WERI-Rb-1 (cell line): ENCODE data around the gene RAE1.

Experiments used
- DNase-seq: peaks from one replicate; pipeline ENCODE4 v3.0.0-alpha.2; 2020
- H3K27ac ChIP-seq: fragments of 250-450 bp; sonication (Bioruptor Pico); 2 replicates; pipeline ENCODE4 v1.5.1; 2020; ENCODE audit warnings: mild to moderate bottlenecking, moderate library complexity
- H3K27me3 ChIP-seq: fragments of 250-450 bp; sonication (Bioruptor Pico); 2 replicates; pipeline ENCODE4 v1.5.1; 2021; ENCODE audit warnings: mild to moderate bottlenecking, low read depth, moderate library complexity; ENCODE audit not compliant: insufficient read depth, severe bottlenecking
- H3K36me3 ChIP-seq: fragments of 250-450 bp; sonication (Bioruptor Pico); 2 replicates; pipeline ENCODE4 v1.5.1; 2020; ENCODE audit warnings: mild to moderate bottlenecking, moderate library complexity
- H3K4me3 ChIP-seq: 2 replicates; pipeline ENCODE4 v1.5.1; 2011; ENCODE audit warnings: low read depth, mild to moderate bottlenecking, control low read depth, low read length
- H3K9me3 ChIP-seq: fragments of 250-450 bp; sonication (Bioruptor Pico); 2 replicates; pipeline ENCODE4 v1.5.1; 2021; ENCODE audit warnings: mild to moderate bottlenecking, moderate library complexity; ENCODE audit not compliant: severe bottlenecking
- TF ChIP-seq, protein P1 (sequence below): IDR thresholded peaks from 2 replicates; pipeline ENCODE4 v1.5.1; 2011; ENCODE audit warnings: low read depth, mild to moderate bottlenecking, control low read depth, inconsistent platforms, low read length

The RAE1 gene

DNA sequence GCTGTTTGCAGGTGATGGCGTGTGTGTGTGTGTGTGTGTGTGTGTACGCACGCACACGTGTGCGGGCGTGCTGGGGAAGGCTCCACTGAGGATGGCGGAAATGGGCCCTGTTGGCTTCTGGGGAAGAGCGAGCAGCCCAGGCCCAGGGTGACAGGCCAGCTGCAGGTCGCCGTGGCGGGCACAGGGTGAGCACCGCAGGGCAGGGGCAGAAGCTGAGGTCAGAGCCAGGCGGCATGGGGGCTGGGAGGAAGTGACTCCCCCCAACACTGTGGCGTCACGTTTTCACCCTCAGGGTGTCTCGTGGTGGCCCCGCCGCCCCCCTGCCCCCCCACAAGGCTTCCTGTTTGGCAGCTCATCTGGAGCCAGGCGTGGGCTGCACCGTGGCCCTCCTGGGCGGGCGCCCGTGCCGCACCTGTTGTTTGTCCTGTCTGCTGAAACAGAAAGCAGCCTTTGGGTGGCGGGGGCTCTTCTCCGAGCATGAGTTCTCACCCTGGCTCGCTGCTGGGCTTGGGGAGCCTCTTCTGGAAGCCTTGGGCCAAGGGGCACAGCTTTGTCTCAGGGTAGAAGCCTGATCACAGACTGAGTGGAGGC is 47.3 kb downstream of the RAE1 start:
- Histone ChIP-seq H3K27ac (no peak overlapping the region), H3K27me3 (no peaks in the 10 kb centered on the region), H3K4me3 (no peak overlapping the region), H3K36me3 (peaks cover 48% of the 10 kb centered on the region), H3K9me3 (no peaks in the 10 kb centered on the region)
- no peak for DNase-seq
- TF ChIP-seq, protein P1, sequence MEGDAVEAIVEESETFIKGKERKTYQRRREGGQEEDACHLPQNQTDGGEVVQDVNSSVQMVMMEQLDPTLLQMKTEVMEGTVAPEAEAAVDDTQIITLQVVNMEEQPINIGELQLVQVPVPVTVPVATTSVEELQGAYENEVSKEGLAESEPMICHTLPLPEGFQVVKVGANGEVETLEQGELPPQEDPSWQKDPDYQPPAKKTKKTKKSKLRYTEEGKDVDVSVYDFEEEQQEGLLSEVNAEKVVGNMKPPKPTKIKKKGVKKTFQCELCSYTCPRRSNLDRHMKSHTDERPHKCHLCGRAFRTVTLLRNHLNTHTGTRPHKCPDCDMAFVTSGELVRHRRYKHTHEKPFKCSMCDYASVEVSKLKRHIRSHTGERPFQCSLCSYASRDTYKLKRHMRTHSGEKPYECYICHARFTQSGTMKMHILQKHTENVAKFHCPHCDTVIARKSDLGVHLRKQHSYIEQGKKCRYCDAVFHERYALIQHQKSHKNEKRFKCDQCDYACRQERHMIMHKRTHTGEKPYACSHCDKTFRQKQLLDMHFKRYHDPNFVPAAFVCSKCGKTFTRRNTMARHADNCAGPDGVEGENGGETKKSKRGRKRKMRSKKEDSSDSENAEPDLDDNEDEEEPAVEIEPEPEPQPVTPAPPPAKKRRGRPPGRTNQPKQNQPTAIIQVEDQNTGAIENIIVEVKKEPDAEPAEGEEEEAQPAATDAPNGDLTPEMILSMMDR, result no peak

DNA sequence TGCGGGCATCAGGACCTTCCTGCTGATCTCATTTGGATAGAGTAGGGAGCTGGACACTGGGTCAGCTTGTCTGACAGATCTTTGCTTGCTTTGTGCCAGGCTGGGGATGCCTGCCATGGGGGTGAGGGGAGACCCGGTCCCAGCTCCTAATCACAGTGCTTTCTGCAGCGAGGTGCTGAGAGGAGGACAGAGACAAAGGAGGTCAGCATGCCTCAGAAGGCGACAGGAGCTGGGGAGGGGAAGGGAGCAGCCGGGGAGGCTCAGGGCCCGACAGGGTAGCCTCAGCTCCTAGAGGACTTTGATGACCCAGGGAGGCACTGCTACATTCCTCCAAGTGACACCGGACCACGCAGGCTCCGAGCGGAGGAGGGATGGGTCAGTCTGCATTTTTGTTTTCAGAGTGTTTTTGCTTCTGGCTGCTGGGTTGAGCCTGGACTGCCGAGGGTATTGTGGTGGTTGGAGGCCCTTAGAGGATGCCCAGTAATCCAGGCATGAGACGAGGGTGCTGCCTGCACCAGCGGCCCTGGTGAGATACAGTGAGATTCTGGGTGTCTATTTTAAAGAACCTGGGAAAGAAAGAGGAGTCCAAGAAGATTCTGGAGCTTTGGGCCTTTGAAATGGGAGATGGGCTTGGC is 48.0 kb downstream of the RAE1 start:
- no peak for DNase-seq
- Histone ChIP-seq H3K27me3 (no peaks in the 10 kb centered on the region), H3K9me3 (no peaks in the 10 kb centered on the region), H3K36me3 (peaks cover 45% of the 10 kb centered on the region), H3K4me3 (no peak overlapping the region), H3K27ac (no peak overlapping the region)
- TF ChIP-seq, protein P1, result no peak

DNA sequence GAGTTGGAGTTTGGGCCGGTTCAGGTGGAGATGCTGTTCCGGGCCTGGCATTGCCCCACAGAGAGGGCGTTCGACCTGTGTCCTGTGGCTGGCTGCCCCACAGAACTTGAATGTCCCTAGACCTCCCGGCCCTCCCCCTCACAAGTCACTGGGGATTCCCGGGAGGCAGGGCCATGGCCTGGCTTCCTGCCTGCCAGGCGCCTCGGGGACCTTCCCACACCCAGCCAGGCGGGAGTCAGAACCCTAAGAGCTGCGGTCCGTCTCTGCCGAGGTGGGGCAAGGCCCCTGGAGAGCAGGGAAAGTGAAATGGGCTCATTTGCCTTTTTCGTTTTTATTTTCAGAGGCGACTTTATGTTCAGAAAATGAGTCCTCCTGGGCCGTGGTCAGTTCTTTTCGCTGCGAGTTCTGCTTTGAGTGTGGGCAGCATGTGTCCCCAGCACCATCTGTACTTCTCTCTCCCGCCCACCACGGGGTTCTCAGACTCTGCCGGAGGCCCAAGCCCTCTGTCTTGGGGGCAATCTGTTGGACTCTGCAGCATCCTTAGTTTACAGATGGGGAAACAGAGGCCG is 48.6 kb downstream of the RAE1 start:
- Histone ChIP-seq H3K27me3 (no peaks in the 10 kb centered on the region), H3K36me3 (peaks cover 45% of the 10 kb centered on the region), H3K9me3 (no peaks in the 10 kb centered on the region), H3K4me3 (no peak overlapping the region), H3K27ac (no peak overlapping the region)
- no peak for DNase-seq
- TF ChIP-seq, protein P1, result no peak

DNA sequence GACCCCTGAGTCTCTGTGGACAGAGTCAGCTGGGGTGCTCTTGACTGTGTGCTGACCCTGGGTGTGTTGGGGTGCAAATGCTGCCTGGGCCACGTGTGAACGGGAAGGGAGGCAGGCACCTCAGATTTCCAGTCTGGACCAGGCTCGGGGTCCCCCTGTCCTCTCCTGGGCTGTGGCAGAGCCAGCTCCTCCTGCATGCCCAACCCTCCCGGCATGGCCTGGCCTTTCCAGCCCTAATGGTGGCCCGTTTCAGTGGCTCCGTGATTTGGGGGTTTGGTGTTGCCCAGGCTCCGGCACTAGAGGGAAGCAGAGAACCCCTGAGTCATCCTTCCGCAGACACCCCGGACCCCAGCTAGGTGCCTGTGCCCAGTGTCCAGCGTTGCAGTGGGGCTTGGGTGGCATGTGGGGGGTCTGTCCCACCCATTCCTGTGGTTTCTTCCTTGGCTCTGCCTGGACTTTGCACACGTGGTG is 49.2 kb downstream of the RAE1 start:
- Histone ChIP-seq H3K27ac (no peak overlapping the region), H3K27me3 (no peaks in the 10 kb centered on the region), H3K36me3 (peaks cover 45% of the 10 kb centered on the region), H3K4me3 (no peak overlapping the region), H3K9me3 (no peaks in the 10 kb centered on the region)
- TF ChIP-seq, protein P1, result no peak
- DNase-seq, result no peak

DNA sequence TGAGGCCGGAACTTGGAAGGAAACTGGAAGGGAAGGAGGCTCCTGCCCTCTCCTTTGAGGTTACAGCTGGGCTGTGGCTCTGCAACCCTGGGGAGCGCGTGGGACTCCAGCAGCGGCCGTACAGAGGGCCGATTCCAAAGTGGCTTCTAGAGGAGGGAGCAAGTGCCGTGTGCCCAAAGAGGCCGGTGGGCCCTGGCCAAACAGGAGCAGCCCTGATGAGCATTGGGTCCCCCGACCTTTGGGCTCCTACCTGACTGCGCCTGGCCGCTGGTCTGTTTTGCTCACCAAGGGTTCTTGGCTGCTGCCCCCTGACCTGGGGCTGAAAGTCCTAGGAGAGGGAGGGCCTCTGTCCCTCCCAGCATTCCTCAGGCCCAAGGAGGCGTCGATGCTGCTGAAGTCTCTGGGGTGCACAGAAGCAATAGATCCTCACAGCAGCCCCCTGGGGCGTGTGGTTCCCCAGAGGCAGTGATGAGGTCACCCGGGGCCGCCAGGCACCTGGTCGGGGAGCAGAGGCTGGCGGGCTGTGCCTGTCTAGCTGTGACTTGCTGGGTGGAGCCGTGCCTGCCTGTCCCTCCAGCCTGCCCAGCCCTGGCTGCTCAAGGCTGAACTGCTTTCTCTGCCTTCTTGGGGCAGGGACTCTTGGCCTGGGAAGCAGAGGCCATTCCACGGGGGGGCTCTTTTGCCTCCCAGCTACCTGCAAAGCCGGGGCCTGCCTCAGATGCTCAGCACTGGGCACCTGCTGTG is 49.9 kb downstream of the RAE1 start:
- DNase-seq, result no peak
- H3K4me3 ChIP-seq, result no peak overlapping the region

More for the DNA sequence above, 49.9 kb downstream of the RAE1 start:
- TF ChIP-seq, protein P1, result no peak
- Histone ChIP-seq H3K27me3 (no peaks in the 10 kb centered on the region), H3K9me3 (no peaks in the 10 kb centered on the region), H3K27ac (no peak overlapping the region), H3K36me3 (peaks cover 44% of the 10 kb centered on the region)
